Astrocyte (in vitro differentiated cells and primary cell): ENCODE measurements around the gene DBX2. TPM values are rescaled to one million over a fixed set of nuclear protein-coding genes. Genes with fewer than 3 reads are reported as not detected.
"Not testable (repeated sequence)": the region's sequence is repeated elsewhere in the genome, so short reads cannot be mapped to it uniquely, and the experiment has no call there.

Experiments used
- DNase-seq: peaks from one replicate; pipeline ENCODE4 v3.0.0-alpha.2; 2010; ENCODE audit warnings: low read depth
- FAIRE-seq: peaks from 2 replicates; lab custom pipeline; 2011; peaks lifted over from hg19 to GRCh38; lab: Jason Lieb, UNC
- H2AFZ ChIP-seq: 2 replicates; pipeline ENCODE4 v1.6.0; 2012; ENCODE audit warnings: low read depth, low read length, inconsistent platforms
- H3K27ac ChIP-seq: 2 replicates; pipeline ENCODE4 v1.5.1; 2011; ENCODE audit warnings: low read depth, low read length, inconsistent platforms
- H3K27me3 ChIP-seq: 2 replicates; pipeline ENCODE4 v1.6.0; 2011; ENCODE audit warnings: low read length, inconsistent platforms; ENCODE audit not compliant: insufficient read depth
- H3K36me3 ChIP-seq: 2 replicates; pipeline ENCODE4 v1.5.1; 2011; ENCODE audit warnings: low read length, inconsistent platforms; ENCODE audit not compliant: insufficient read depth
- H3K4me1 ChIP-seq: 2 replicates; pipeline ENCODE4 v1.5.1; 2011; ENCODE audit warnings: low read length, inconsistent platforms; ENCODE audit not compliant: insufficient read depth
- H3K4me2 ChIP-seq: 2 replicates; pipeline ENCODE4 v1.6.0; 2012; ENCODE audit warnings: low read length, inconsistent platforms
- H3K4me3 ChIP-seq: 2 replicates; pipeline ENCODE4 v1.5.1; 2011; ENCODE audit warnings: low read depth, mild to moderate bottlenecking, low read length, inconsistent platforms; ENCODE audit not compliant: insufficient read depth
- H3K79me2 ChIP-seq: 2 replicates; pipeline ENCODE4 v1.6.0; 2012; ENCODE audit warnings: mild to moderate bottlenecking, low read length, inconsistent platforms; ENCODE audit not compliant: insufficient read depth
- H3K9ac ChIP-seq: 2 replicates; pipeline ENCODE4 v1.6.0; 2012; ENCODE audit warnings: mild to moderate bottlenecking, low read length, inconsistent platforms
- H3K9me3 ChIP-seq: 2 replicates; pipeline ENCODE4 v1.5.1; 2012; ENCODE audit warnings: low read depth, mild to moderate bottlenecking, low read length, inconsistent platforms; ENCODE audit not compliant: insufficient read depth
- H4K20me1 ChIP-seq: 2 replicates; pipeline ENCODE4 v1.6.0; 2012; ENCODE audit warnings: low read length, inconsistent platforms; ENCODE audit not compliant: insufficient read depth
- H3K27ac Mint-ChIP-seq: one replicate; pipeline ENCODE4 v1.8.0; 2021; ENCODE audit warnings: mild to moderate bottlenecking, mixed read lengths; ENCODE audit not compliant: unreplicated experiment
- H3K27me3 Mint-ChIP-seq: one replicate; pipeline ENCODE4 v1.8.0; 2021; ENCODE audit warnings: low read depth, mixed read lengths; ENCODE audit not compliant: unreplicated experiment
- H3K36me3 Mint-ChIP-seq: one replicate; pipeline ENCODE4 v1.8.0; 2021; ENCODE audit warnings: low read depth, mixed read lengths; ENCODE audit not compliant: unreplicated experiment
- H3K4me1 Mint-ChIP-seq: one replicate; pipeline ENCODE4 v1.8.0; 2021; ENCODE audit warnings: low read depth, mixed read lengths; ENCODE audit not compliant: unreplicated experiment
- H3K4me3 Mint-ChIP-seq: one replicate; pipeline ENCODE4 v1.8.0; 2021; ENCODE audit warnings: mild to moderate bottlenecking, moderate library complexity, mixed read lengths; ENCODE audit not compliant: unreplicated experiment
- H3K9me3 Mint-ChIP-seq: one replicate; pipeline ENCODE4 v1.8.0; 2021; ENCODE audit warnings: mild to moderate bottlenecking, mixed read lengths; ENCODE audit not compliant: unreplicated experiment
- EZH2 ChIP-seq: IDR thresholded peaks from 2 replicates; pipeline ENCODE4 v1.6.1; 2012; ENCODE audit warnings: mild to moderate bottlenecking, low read length, inconsistent platforms; ENCODE audit not compliant: insufficient read depth
- total RNA-seq: library from RNA; stranded (reverse); gene quantifications from 2 replicates; pipeline ENCODE4 v1.2.1, GENCODE V29; 2021
- TF ChIP-seq, protein P1 (sequence below): IDR thresholded peaks from 2 replicates; pipeline ENCODE4 v1.5.1; 2011; ENCODE audit warnings: low read depth, mild to moderate bottlenecking, inconsistent platforms, low read length, moderate library complexity; ENCODE audit not compliant: insufficient read depth

Gene DBX2
- total RNA-seq, 1 donor from 2014 or later, result not detected

DNA sequence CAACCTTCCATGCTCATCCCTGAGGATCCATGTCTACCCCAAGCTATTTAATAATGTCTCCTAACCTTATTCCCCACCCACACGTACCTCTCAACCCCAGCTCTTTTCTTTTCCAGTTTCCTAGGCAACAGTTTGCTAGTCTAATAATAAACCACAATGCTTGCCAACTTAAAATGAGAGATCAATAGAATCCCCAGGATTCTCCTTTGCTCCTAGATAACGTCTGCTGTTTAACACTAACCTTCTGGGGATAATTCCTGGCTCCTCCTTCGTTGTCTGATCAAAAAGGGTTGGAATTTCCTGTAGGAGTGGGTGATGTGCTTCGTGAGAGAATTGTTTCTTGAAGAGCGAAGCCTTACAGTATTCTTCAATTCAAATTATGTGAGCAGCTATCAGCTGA, 42.2 kb upstream of the DBX2 start:
- Mint-ChIP-seq H3K36me3 (no peaks in the 10 kb centered on the region), H3K27ac (peak overlapping the region; percentile 55), H3K9me3 (no peaks in the 10 kb centered on the region), H3K4me3 (no peak overlapping the region), H3K27me3 (no peaks in the 10 kb centered on the region), H3K4me1 (peaks cover 14% of the 10 kb centered on the region)
- Histone ChIP-seq H3K27me3 (no peaks in the 10 kb centered on the region), H3K9ac (no peak overlapping the region), H3K4me1 (no peaks in the 10 kb centered on the region), H3K4me3 (no peak overlapping the region), H3K4me2 (no peak overlapping the region), H3K36me3 (no peaks in the 10 kb centered on the region), H2AFZ (no peak overlapping the region), H3K79me2 (no peaks in the 10 kb centered on the region), H3K27ac (no peak overlapping the region), H4K20me1 (no peaks in the 10 kb centered on the region), H3K9me3 (no peaks in the 10 kb centered on the region)
- FAIRE-seq (no peak), DNase-seq (no peak)
- TF ChIP-seq, protein P1, sequence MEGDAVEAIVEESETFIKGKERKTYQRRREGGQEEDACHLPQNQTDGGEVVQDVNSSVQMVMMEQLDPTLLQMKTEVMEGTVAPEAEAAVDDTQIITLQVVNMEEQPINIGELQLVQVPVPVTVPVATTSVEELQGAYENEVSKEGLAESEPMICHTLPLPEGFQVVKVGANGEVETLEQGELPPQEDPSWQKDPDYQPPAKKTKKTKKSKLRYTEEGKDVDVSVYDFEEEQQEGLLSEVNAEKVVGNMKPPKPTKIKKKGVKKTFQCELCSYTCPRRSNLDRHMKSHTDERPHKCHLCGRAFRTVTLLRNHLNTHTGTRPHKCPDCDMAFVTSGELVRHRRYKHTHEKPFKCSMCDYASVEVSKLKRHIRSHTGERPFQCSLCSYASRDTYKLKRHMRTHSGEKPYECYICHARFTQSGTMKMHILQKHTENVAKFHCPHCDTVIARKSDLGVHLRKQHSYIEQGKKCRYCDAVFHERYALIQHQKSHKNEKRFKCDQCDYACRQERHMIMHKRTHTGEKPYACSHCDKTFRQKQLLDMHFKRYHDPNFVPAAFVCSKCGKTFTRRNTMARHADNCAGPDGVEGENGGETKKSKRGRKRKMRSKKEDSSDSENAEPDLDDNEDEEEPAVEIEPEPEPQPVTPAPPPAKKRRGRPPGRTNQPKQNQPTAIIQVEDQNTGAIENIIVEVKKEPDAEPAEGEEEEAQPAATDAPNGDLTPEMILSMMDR, result no peak
- TF ChIP-seq EZH2, result no peak

DNA sequence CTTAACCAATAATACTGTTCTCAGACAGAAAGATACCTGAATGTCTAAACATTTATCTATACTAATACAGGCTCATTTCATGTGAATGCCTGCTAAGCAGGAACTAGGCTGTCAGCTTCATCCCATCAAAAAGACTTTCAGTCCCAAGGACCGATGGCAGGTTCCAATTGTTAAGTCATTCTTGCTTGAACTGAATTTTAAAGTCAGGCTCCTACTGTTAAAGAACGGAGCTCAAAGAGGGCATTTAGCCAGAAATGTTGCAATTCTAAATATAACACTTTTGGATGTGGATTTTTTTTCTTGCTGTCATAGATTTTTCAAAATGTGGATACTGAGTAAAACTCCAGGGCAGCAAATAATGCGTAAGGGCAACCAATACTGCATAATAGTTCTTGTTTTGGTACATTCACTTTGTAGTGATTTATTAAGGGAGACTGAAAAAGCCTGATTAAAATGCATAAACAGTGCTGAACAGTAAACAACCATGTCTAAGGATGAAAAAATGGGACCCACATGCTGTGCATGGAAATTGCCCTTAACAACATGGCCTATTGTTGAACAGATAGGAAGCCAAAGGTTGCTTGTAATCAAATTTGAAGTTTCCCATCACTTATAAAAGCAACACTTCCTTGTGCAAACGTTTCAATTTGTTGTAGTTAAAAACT, 38.6 kb upstream of the DBX2 start:
- Histone ChIP-seq H3K9ac (no peak overlapping the region), H3K36me3 (no peaks in the 10 kb centered on the region), H3K79me2 (no peaks in the 10 kb centered on the region), H2AFZ (no peak overlapping the region), H3K9me3 (no peaks in the 10 kb centered on the region), H3K27me3 (no peaks in the 10 kb centered on the region), H3K4me1 (no peaks in the 10 kb centered on the region), H3K4me3 (no peak overlapping the region), H4K20me1 (no peaks in the 10 kb centered on the region), H3K27ac (no peak overlapping the region), H3K4me2 (no peak overlapping the region)
- no peak for FAIRE-seq
- Mint-ChIP-seq H3K27me3 (no peaks in the 10 kb centered on the region), H3K4me3 (no peak overlapping the region), H3K4me1 (peaks cover 14% of the 10 kb centered on the region), H3K27ac (no peak overlapping the region), H3K9me3 (peaks cover 3% of the 10 kb centered on the region), H3K36me3 (no peaks in the 10 kb centered on the region)
- DNase-seq, result no peak
- TF ChIP-seq, protein P1, result no peak
- no peak for TF ChIP-seq EZH2

DNA sequence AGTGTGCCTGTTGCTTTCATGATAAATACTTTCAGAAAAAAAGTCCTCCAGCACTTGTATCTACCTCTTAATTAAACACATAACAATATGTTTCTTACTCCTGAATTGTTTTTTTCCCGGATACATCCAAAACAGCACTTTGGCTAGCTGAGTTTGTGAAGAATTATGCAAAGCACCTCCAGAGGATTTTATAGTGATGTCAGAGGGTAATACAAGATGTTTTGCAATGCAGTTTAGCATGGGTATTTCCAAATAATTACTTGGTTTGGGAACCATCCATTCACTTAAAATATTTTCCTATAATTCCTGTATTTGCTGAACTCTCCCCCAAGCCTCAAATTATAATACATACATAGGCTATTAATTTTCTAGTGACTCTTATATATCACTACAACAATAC, 37.7 kb upstream of the DBX2 start:
- no peaks in the 10 kb centered on the region for H3K9me3 ChIP-seq
- Mint-ChIP-seq H3K4me1 (peaks cover 12% of the 10 kb centered on the region), H3K27ac (no peak overlapping the region), H3K27me3 (no peaks in the 10 kb centered on the region), H3K9me3 (peaks cover 8% of the 10 kb centered on the region), H3K36me3 (no peaks in the 10 kb centered on the region), H3K4me3 (no peak overlapping the region)
- no peak overlapping the region for H3K27ac ChIP-seq
- no peaks in the 10 kb centered on the region for H3K79me2 ChIP-seq
- TF ChIP-seq, protein P1, result no peak
- TF ChIP-seq EZH2, result no peak
- no peaks in the 10 kb centered on the region for H3K27me3 ChIP-seq
- H3K4me2 ChIP-seq, result no peak overlapping the region
- no peak overlapping the region for H2AFZ ChIP-seq
- no peak overlapping the region for H3K4me3 ChIP-seq
- no peaks in the 10 kb centered on the region for H3K36me3 ChIP-seq
- DNase-seq (no peak), FAIRE-seq (no peak)
- no peaks in the 10 kb centered on the region for H3K4me1 ChIP-seq
- H3K9ac ChIP-seq, result no peak overlapping the region
- no peaks in the 10 kb centered on the region for H4K20me1 ChIP-seq

DNA sequence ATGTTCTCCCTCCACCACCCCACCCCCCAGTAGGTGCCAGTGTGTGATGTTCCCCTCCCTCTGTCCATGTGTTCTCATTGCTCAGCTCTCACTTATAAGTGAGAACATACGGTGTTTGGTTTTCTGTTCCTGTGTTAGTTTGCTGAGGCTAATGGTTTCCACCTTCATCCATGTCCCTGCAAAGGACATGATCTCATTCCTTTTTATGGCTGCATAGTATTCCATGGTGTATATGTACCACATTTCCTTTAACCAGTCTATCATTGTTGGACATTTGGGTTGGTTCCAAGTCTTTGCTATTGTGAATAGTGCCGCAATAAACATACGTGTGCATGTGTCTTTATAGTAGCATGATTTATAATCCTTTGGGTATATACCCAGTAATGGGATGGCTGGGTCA, 33.3 kb upstream of the DBX2 start:
- H3K4me3 ChIP-seq, H3K27ac ChIP-seq, H2AFZ ChIP-seq, H3K27me3 ChIP-seq, H3K9me3 ChIP-seq, H3K4me1 Mint-ChIP-seq, H3K79me2 ChIP-seq, H3K36me3 Mint-ChIP-seq, H3K36me3 ChIP-seq, DNase-seq, H3K4me2 ChIP-seq, H4K20me1 ChIP-seq, H3K27ac Mint-ChIP-seq, H3K27me3 Mint-ChIP-seq, H3K9ac ChIP-seq, H3K4me3 Mint-ChIP-seq, FAIRE-seq, H3K4me1 ChIP-seq: not testable (repeated sequence)
- peaks cover 11% of the 10 kb centered on the region for H3K9me3 Mint-ChIP-seq
